ENCODE measurements around the gene SPOCK1. TPM values are rescaled to one million over a fixed set of nuclear protein-coding genes. Genes with fewer than 3 reads are reported as not detected.

Gene SPOCK1
- polyA plus RNA-seq, 3 donors: 1.8 to 5.7 (median 2.1) TPM

GRCh38 chr5:137318027-137318426 lies 181.1 kb downstream of the SPOCK1 start:
- Mint-ChIP-seq H3K9me3 (no peaks in the 10 kb centered on the region), H3K4me1 (no peaks in the 10 kb centered on the region), H3K4me3 (no peak overlapping the region), H3K27me3 (ENCODE audit: low read depth in 3 of 3) (peaks cover 9 to 24% (median 14%) of the 10 kb centered on the region in 3 donors), H3K36me3 (no peaks in the 10 kb centered on the region), H3K27ac (no peak overlapping the region)
- Histone ChIP-seq H3K9me3 (replicated peaks in 1 of 2; ENCODE audit: control insufficient read depth in 1 of 2, insufficient read depth in 1 of 2, low read length in 2 of 2) (no peaks in the 10 kb centered on the region), H3K36me3 (replicated peaks in 1 of 2; ENCODE audit: control insufficient read depth in 1 of 2, insufficient read depth in 2 of 2, low read length in 2 of 2) (no peaks in the 10 kb centered on the region), H3K27me3 (ENCODE audit: control insufficient read depth in 2 of 2, insufficient read depth in 2 of 2, low read length in 2 of 2) (peaks cover 5 to 8% of the 10 kb centered on the region in 2 donors), H4K20me1 (ENCODE audit: insufficient read depth, low read length) (no peaks in the 10 kb centered on the region), H2AFZ (ENCODE audit: insufficient read depth, low read depth, low read length, poor library complexity, severe bottlenecking) (no peak overlapping the region), H3K9ac (ENCODE audit: insufficient read depth, low read length, poor library complexity, severe bottlenecking) (no peak overlapping the region), H3K4me2 (replicated peaks; ENCODE audit: extremely low read depth, low read length, poor library complexity, severe bottlenecking) (no peak overlapping the region), H3K27ac (ENCODE audit: low read depth in 1 of 2, low read length in 2 of 2) (no peak overlapping the region), H3K4me3 (replicated peaks in 1 of 3; ENCODE audit: low read depth in 2 of 3, low read length in 3 of 3) (no peak overlapping the region), H3K4me1 (ENCODE audit: control insufficient read depth in 1 of 2, insufficient read depth in 2 of 2, low read length in 2 of 2) (no peaks in the 10 kb centered on the region), H3K79me2 (ENCODE audit: insufficient read depth, low read length) (no peaks in the 10 kb centered on the region)
- no peak for DNase-seq
- intact Hi-C loops (cut with micrococcal nuclease): no loop called here
- TF ChIP-seq CTCF (IDR thresholded peaks at IDR 0.05): no peak
- WGBS (ENCODE audit: insufficient coverage): 100% methylated on average over 1 of the region's 6 CpGs

- no peak overlapping the region for H3K4me3 Mint-ChIP-seq
- Histone ChIP-seq H3K4me1 (ENCODE audit: control insufficient read depth in 1 of 2, insufficient read depth in 2 of 2, low read length in 2 of 2) (no peaks in the 10 kb centered on the region), H3K4me2 (replicated peaks; ENCODE audit: extremely low read depth, low read length, poor library complexity, severe bottlenecking) (no peak overlapping the region), H4K20me1 (ENCODE audit: insufficient read depth, low read length) (no peaks in the 10 kb centered on the region), H3K36me3 (replicated peaks in 1 of 2; ENCODE audit: control insufficient read depth in 1 of 2, insufficient read depth in 2 of 2, low read length in 2 of 2) (no peaks in the 10 kb centered on the region), H3K79me2 (ENCODE audit: insufficient read depth, low read length) (no peaks in the 10 kb centered on the region), H3K9ac (ENCODE audit: insufficient read depth, low read length, poor library complexity, severe bottlenecking) (no peak overlapping the region), H3K9me3 (replicated peaks in 1 of 2; ENCODE audit: control insufficient read depth in 1 of 2, insufficient read depth in 1 of 2, low read length in 2 of 2) (no peaks in the 10 kb centered on the region), H3K4me3 (replicated peaks in 1 of 3; ENCODE audit: low read depth in 2 of 3, low read length in 3 of 3) (no peak overlapping the region), H3K27ac (ENCODE audit: low read depth in 1 of 2, low read length in 2 of 2) (no peak overlapping the region), H2AFZ (ENCODE audit: insufficient read depth, low read depth, low read length, poor library complexity, severe bottlenecking) (no peak overlapping the region), H3K27me3 (ENCODE audit: control insufficient read depth in 2 of 2, insufficient read depth in 2 of 2, low read length in 2 of 2) (peaks cover 5 to 9% of the 10 kb centered on the region in 2 donors)
- no peaks in the 10 kb centered on the region for H3K9me3 Mint-ChIP-seq
- DNase-seq: no peak
- no peak overlapping the region for H3K27ac Mint-ChIP-seq
- no peaks in the 10 kb centered on the region for H3K36me3 Mint-ChIP-seq
- 50% methylated on average over 1 of the region's 1 CpG for WGBS (ENCODE audit: insufficient coverage)
- H3K4me1 Mint-ChIP-seq: no peaks in the 10 kb centered on the region
- H3K27me3 Mint-ChIP-seq (ENCODE audit: low read depth in 3 of 3): peaks cover 9 to 30% (median 16%) of the 10 kb centered on the region in 3 donors
- no peak for TF ChIP-seq CTCF (IDR thresholded peaks at IDR 0.05)
- intact Hi-C loops (cut with micrococcal nuclease): no loop called here
These were observed 182.8 kb downstream of the SPOCK1 start for GRCh38 chr5:137316346-137316736.
